Germinal center (tissue), 1 donor: ENCODE data around the gene SVEP1.

Experiments used
- DNase-seq: peaks from one replicate; pipeline ENCODE4 v3.0.0; 2012; ENCODE audit warnings: mixed read lengths, low spot score

Gene SVEP1

GRCh38 chr9:110521206-110521605 lies 58.3 kb downstream of the SVEP1 start:
- DNase-seq, result no peak

- no peak for DNase-seq
These were observed 59.3 kb downstream of the SVEP1 start for GRCh38 chr9:110520120-110520701.

- no peak for DNase-seq
These were observed 62.1 kb downstream of the SVEP1 start for GRCh38 chr9:110517483-110517882.

- no peak for DNase-seq
These were observed 64.6 kb downstream of the SVEP1 start for GRCh38 chr9:110514897-110515296.

GRCh38 chr9:110512817-110513216 lies 66.7 kb downstream of the SVEP1 start:
- no peak for DNase-seq

- DNase-seq, result no peak
These were observed 69.7 kb downstream of the SVEP1 start for GRCh38 chr9:110509792-110510191.

GRCh38 chr9:110502842-110503241 lies 76.7 kb downstream of the SVEP1 start:
- DNase-seq, result no peak

- no peak for DNase-seq
These were observed 79.9 kb downstream of the SVEP1 start for GRCh38 chr9:110499608-110500007.

- DNase-seq, result no peak
These were observed 92.3 kb downstream of the SVEP1 start for GRCh38 chr9:110487196-110487595.

- DNase-seq, result no peak
These were observed 93.3 kb downstream of the SVEP1 start for GRCh38 chr9:110486218-110486617.

- DNase-seq, result no peak
These were observed 100.1 kb downstream of the SVEP1 start for GRCh38 chr9:110479481-110479880.

- DNase-seq, result no peak
These were observed 103.3 kb downstream of the SVEP1 start for GRCh38 chr9:110476251-110476650.

GRCh38 chr9:110472111-110472510 lies 107.4 kb downstream of the SVEP1 start:
- no peak for DNase-seq

GRCh38 chr9:110468950-110469349 lies 110.6 kb downstream of the SVEP1 start:
- no peak for DNase-seq

GRCh38 chr9:110465190-110465589 lies 114.4 kb downstream of the SVEP1 start:
- no peak for DNase-seq

- no peak for DNase-seq
These were observed 115.2 kb downstream of the SVEP1 start for GRCh38 chr9:110464321-110464720.

- no peak for DNase-seq
These were observed 116.0 kb downstream of the SVEP1 start for GRCh38 chr9:110463499-110463898.

GRCh38 chr9:110457245-110457644 lies 122.3 kb downstream of the SVEP1 start:
- no peak for DNase-seq

GRCh38 chr9:110456681-110457080 lies 122.9 kb downstream of the SVEP1 start:
- DNase-seq, result no peak

- DNase-seq, result no peak
These were observed 123.7 kb downstream of the SVEP1 start for GRCh38 chr9:110455860-110456259.

GRCh38 chr9:110452227-110452801 lies 127.2 kb downstream of the SVEP1 start:
- DNase-seq, result no peak

GRCh38 chr9:110451726-110452125 lies 127.8 kb downstream of the SVEP1 start:
- DNase-seq, result no peak

GRCh38 chr9:110447476-110447875 lies 132.1 kb downstream of the SVEP1 start:
- no peak for DNase-seq

GRCh38 chr9:110446171-110446570 lies 133.4 kb downstream of the SVEP1 start:
- no peak for DNase-seq
